HG03432 (cell line): Measurements from ENCODE around the gene S100P.
"Not testable (repeated sequence)": the region's sequence is repeated elsewhere in the genome, so short reads cannot be mapped to it uniquely, and the experiment has no call there.

Experiments used
- ATAC-seq: cut with Tn5 transposase; IDR thresholded peaks from one replicate; pipeline ENCODE4 v1.9.1; 2021; ENCODE audit warnings: mild to moderate bottlenecking, moderate library complexity; ENCODE audit not compliant: unreplicated experiment

S100P gene

GRCh38 chr4:6720202-6720699 lies 26.6 kb downstream of the S100P start:
- peak; percentile 22 for ATAC-seq

- ATAC-seq: no peak
Observed at GRCh38 chr4:6721121-6721520, 27.4 kb downstream of the S100P start.

- no peak for ATAC-seq
Observed at GRCh38 chr4:6722891-6723290, 29.2 kb downstream of the S100P start.

DNA sequence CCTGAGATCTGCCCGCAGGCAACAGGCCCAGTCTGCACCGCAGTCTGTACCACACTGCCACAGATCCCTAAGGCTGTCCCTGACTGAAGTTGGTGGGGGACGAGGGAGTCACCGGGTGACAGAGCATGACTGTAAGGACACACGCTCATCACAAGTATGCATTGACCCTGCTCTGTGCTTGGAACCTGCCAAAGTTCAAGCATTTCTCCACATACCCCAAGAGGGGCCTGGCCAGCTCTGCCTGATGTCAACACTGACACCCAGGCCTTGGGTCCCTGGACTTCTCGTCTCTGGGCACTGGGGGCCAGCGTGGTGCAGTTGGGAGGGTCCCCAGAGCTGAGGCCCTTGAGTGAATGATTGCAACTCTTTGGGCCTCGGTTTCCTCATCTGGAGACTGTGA lies 30.2 kb downstream of the S100P start:
- no peak for ATAC-seq

- no peak for ATAC-seq
Observed at GRCh38 chr4:6724421-6725111, 30.9 kb downstream of the S100P start.

GRCh38 chr4:6725427-6725961 lies 31.8 kb downstream of the S100P start:
- ATAC-seq: not testable (repeated sequence)

DNA sequence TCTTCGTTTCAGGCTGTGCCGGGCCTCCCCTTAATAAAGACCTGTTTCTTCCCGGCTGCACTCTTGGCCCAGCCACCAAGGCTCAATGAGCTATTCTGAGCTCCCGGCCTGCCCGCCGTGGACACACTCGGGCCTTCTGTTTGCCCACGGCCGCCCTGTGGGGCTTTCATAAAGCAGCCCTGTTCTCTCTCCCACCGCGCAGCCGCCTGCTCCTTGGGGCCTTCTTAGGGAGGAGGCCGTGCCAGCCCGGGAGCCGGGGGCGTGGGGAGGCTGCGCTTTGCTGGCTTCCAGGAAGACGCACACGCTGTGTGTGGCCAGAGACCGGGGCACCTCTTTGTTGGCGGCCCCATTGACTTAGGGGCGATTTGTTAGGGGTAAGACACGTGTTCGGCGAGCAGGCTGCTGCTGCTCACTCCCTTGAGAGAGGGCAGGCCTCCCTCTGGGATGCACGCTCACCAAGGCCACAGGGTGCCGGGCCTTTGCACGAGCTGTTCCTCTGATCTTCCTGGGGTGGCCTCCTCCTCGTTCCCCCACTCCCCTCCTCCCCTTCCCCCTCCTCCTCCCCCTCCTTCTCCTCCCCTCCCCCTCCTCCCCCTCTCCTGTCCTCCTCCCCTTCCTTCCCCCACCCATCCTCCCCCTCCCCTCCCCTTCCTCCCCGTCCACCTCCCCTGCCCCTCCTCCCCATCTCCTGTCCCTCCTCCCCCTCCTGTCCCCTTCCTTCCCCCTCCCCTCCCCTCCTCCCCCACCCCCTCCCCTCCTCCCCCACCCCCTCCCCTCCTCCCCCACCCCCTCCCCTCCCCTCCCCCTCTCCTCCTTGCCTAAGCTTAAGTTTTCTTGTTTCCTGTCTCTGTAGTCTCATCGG lies 33.6 kb downstream of the S100P start:
- ATAC-seq: no peak

DNA sequence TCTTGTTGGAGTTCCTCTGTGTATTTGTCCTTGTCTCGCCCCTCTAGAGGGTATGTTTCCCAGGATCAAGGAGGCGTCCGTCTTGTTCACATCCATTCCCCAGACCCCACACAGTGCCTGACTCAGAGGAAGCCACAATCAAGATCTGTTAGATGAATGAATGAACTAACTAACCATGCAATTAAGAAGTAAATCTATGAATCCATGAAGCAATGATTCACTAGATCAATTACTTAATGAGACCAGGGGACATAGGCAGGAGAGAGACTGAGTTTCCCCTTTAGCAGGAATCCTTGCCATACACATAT lies 34.2 kb downstream of the S100P start:
- no peak for ATAC-seq

DNA sequence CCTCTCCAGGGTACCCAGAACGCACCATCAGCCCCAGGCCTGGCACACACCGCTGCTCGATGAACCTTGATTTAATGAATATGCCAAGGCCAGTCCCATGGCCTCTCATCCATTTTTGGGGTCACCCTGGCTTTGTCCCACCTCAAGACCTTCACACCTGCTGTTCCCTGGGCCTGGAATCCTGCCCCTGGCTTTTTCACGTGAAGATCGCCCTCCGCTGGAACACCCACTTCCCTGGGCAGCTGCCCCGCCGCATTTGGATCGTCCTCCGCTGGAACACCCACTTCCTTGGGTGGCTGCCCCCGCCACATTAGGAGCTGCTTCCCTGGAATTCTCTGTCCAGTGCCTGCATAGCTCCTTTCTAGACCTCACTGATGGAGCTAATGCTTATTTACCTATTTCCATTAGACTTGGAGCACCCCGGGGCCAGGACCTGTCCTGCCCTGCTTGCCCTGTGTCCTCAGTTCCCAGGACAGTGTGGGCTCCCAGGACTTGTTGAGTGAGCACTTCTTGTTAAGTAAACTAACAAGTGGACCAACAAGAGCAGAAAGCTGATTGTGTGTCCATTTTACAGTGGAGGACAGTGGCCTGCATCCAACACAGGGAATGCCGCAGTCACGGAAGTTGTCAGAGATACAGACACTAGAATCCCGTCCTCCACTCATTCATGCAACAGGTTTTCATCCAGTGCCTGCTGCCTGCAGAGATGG lies 34.8 kb downstream of the S100P start:
- no peak for ATAC-seq

DNA sequence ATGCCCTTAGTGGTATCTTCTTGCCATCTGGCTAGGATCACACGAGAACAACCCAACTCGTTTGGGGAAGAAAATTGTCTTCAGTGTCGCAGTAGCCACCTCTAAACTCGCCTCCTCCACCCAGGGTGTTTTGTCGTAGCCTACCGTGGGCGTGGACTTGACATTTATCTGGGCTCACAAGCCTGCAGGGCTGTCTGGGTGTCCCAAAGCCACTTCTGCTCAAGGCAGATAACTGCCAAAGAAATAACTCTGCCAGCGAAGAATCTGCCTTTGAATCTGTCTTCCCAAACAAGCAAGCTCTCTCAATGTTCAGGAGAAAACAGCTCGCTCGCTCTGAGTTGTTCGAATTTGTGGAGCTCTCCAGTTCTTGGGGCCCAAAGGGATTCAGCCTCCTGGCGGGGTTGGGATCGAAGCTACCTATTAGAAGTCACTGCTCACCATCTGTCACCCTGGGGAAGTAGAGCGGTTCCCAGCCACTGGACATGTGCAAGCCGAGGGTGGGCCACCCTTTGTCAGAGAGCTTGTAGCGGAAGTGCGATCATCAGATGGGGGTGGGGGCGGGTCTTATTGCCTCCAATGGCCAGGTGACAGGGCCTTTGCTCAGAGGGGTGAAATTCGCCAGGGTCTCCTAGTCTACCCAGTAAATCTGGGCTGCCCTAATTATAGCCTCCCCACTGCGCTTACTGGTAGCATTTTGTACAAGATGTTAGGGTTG lies 37.1 kb downstream of the S100P start:
- ATAC-seq: no peak

DNA sequence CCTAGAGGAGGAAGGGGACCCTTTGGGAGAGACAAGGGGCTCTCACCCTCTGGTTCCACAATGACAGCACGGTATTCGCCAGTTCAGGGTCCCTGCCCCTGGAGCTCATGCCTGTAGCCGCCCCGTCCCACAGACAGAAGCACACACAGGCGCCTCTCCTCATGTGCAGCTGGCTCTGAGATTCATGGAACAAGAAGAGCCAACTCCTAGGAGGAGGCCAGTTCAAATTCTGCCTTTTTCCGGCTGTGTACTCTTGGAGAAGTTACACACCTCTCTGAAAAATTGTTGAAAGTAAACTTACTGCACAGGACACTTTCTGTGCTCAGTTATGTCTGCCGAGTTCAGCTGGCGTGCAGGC lies 37.6 kb downstream of the S100P start:
- ATAC-seq: no peak

DNA sequence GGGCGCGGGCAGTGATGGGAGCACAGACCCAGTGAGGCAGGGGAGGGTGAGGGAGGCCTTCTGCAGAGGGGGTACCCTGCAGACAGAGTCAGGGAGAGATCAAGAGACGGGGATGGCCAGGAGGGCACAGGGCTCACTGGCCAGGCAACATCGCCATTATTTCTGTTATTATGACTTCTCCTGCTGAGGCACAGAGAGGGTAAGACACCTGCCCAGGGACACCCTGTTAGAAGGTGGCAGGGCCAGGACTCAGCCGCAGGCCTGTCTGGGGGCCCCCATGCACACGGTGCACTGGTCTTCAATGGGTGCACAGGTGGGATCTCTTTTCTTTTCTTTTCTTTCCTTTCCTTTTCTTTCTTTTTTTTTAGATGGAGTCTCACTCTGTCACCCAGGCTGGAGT lies 38.1 kb downstream of the S100P start:
- no peak for ATAC-seq

DNA sequence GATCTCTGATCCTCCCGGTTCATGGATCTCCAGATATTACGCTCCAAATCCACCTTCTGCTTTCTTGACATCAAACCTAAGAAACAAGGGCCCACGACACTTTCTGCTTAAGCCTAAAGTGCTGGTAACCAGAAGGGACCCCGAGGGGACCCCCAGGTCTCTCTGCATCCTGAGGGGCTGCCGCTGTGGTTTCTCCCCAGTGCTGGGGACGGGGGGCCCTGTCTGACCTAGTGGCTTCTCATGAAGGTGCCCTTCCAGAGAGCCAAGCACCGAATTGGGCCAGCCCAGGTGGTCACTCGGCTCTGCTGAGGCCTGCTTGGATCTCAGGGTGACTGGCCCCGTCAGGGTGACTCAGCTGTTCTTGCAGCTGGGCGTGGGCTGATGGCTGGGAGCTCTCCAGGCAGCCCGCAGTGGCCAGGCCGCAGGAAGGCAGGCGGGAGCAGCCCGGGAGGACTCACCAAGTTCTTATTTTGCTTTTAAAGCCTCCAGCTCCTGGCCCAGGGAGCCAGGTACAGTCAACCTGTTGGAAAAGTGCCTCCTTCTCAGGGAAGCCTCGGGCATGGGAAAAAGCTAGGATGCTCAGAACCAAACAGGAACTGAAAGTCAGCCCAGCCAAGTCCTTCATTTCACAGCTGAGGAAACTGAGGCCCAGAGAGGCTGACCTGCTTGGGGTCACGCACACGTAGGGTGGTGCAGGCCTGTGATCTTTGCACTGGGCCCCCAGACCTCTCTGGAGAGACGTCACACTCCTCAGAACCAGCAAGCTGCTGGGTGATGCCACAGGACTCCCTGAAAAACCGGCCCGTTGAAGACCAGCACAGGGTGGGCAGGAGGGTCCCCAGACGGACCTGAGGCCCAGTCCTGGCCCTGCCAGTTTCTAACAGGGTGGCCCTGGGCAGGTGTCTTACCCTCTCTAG lies 39.0 kb downstream of the S100P start:
- no peak for ATAC-seq

DNA sequence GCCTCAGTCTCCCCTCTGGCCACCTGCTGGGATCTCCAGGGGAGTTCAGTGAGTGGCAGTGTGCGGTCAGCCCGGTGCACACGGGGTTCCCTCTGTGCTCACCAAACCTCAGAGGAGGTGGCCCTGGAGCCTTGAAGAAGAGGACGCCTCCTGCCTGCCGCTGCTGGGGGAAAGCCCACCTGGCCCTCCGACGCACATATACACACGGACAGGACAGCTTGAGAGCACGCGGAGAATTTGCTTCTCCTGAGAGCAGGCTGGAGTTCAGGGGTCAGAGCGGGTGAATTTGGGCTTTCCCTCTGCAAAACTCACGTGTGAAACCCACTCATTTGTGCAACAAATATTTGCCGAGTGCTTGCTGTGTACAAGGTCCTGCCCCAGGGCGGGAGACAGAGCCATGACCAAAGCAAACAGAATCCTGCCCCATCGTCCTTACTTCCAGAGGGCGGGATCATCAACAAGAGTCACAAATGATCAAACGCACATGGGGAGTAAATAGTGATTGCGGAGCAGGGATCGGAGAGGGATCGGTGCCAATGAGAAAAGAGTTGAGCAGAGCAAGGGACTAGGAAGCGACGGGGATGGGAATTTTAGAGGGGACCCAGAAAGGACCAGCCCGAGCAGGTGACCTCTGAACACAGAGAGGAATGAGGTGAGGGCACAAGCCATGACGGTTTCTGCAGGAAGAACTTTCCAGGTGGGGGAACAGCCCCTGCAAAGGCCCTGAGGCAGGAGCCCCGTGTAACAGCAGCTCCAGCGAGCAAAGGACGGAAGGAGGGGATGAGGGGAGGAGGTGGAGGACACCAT lies 39.9 kb downstream of the S100P start:
- ATAC-seq: no peak

- no peak for ATAC-seq
Observed at GRCh38 chr4:6734165-6734786, 40.6 kb downstream of the S100P start.

DNA sequence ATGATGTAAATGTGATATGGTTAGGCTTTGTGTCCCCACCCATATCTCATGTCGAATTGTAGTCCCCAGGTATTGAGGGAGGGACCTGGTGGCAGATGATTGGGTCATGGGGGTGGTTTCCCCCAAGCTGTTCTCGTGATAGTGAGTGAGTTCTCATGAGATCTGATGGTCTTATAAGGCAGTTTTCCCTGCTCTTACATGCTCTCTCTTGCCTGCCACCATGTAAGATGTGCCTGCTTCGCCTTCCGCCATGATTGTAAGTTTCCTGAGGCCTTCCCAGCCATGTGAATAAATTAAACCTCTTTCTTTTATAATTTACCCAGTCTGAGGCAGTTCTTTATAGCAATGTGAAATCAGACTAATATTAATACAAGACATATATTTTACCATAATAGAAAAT lies 46.2 kb downstream of the S100P start:
- no peak for ATAC-seq

DNA sequence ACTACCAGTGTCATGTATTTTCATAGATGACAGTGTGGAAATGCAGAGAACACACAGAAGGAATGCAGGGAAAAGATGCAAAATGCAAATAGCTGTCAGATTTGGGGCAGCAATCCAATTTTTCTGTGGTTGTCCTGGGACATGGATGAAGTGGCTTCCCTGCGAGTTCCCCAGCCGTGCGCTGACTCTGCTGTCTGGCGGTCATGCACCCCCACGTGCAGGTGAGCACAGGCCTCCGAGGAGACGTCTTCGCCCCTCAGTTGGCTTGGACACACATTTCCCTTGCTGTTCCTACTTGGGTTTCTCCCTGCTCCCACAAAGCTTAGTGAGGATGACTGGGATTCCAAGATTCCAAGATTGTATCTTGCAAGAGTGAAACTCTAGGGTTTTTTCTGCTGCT lies 46.7 kb downstream of the S100P start:
- ATAC-seq: no peak

DNA sequence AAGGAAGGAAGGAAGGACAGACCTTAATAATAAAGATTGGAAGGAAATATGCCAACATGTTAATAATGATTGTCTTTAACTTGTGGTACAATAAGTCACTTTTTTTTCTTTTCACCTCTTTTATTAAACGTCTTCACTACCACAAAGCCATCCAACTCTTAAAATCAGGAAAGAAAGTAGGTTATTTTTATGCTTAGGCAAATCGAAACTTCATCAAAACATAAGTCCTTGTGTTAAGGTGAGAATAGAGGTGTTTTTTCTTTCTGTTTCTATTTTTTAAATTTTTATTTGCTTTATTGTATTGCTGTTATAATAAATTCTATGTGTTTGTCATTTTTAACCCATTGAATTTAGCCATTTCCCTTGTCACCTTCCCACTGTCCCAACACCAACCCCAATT lies 48.8 kb downstream of the S100P start:
- no peak for ATAC-seq

DNA sequence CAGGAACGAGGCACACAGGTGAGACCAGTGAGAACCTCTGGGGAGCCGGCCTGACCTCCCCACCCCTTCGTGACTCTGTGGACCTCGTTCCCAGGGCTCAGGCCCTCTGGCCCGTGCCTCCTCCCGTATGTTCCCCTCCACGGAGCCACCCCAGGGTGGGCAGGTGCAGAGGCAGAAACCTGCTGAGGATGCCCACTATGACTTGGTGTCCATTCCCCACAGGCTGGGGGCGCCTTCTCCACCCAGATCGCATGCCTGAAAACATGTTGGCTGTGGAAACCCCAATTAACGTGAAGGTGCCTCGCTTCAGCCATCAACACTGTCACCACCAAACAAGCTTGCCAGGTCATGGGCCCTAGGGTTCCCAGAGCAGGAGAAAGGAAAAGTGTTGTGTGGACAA lies 49.3 kb downstream of the S100P start:
- ATAC-seq: no peak
